ENCODE results near the gene RAB11B.
"Not testable (repeated sequence)": the region's sequence is repeated elsewhere in the genome, so short reads cannot be mapped to it uniquely, and the experiment has no call there.

RAB11B gene

GRCh38 chr19:8429044-8429443, 38.9 kb downstream of the RAB11B start:
- no peak for DNase-seq (ENCODE audit: low read depth in 3 of 3)

- no peak for DNase-seq (ENCODE audit: low read depth in 3 of 3)
Measured at GRCh38 chr19:8429826-8430225, 39.7 kb downstream of the RAB11B start.

- no peak for DNase-seq (ENCODE audit: low read depth in 3 of 3)
Measured at GRCh38 chr19:8430650-8431049, 40.5 kb downstream of the RAB11B start.

GRCh38 chr19:8438236-8438635, 48.1 kb downstream of the RAB11B start:
- DNase-seq (ENCODE audit: low read depth in 3 of 3) = no peak

GRCh38 chr19:8441725-8442544, 51.8 kb downstream of the RAB11B start:
- no peak for DNase-seq (ENCODE audit: low read depth in 3 of 3)

GRCh38 chr19:8444140-8444676, 54.0 kb downstream of the RAB11B start:
- DNase-seq (ENCODE audit: low read depth in 3 of 3) = not testable (repeated sequence)

GRCh38 chr19:8444677-8445487, 54.7 kb downstream of the RAB11B start, which contains the start of gene HNRNPM:
Gene HNRNPM (plus strand): TSS chr19:8444975. CDS start chr19:8444999, 24 bp downstream.
- DNase-seq (ENCODE audit: low read depth in 3 of 3) = peak; percentile 99 to 100 (median 100)

GRCh38 chr19:8445488-8446001, 55.4 kb downstream of the RAB11B start:
- peak in 2 of 3 experiments; percentile 14 to 51 for DNase-seq (ENCODE audit: low read depth in 3 of 3)

- no peak for DNase-seq (ENCODE audit: low read depth in 3 of 3)
Measured at GRCh38 chr19:8446061-8446709, 56.0 kb downstream of the RAB11B start.

GRCh38 chr19:8449830-8450229, 59.7 kb downstream of the RAB11B start:
- no peak for DNase-seq (ENCODE audit: low read depth in 3 of 3)

GRCh38 chr19:8451377-8451776, 61.2 kb downstream of the RAB11B start:
- DNase-seq (ENCODE audit: low read depth in 3 of 3) = no peak

GRCh38 chr19:8451885-8452284, 61.7 kb downstream of the RAB11B start:
- no peak for DNase-seq (ENCODE audit: low read depth in 3 of 3)

- no peak for DNase-seq (ENCODE audit: low read depth in 3 of 3)
Measured at GRCh38 chr19:8452446-8453123, 62.4 kb downstream of the RAB11B start.

GRCh38 chr19:8453616-8454015, 63.5 kb downstream of the RAB11B start:
- no peak for DNase-seq (ENCODE audit: low read depth in 3 of 3)
